Lower leg skin (tissue), 4 donors: ENCODE measurements around the gene MUC3A. TPM values are rescaled to one million over a fixed set of nuclear protein-coding genes. Genes with fewer than 3 reads are reported as not detected.
"Not testable (repeated sequence)": the region's sequence is repeated elsewhere in the genome, so short reads cannot be mapped to it uniquely, and the experiment has no call there.

Experiments used
- DNase-seq, 2 donors: peaks; one replicate each; pipeline ENCODE4 v3.0.0-alpha.2; 2019; ENCODE audit warnings: low spot score in 2 of 2
- H3K4me3 ChIP-seq: fragments of 200-600 bp; sonication (generic); 2 replicates; pipeline ENCODE4 v1.5.1; 2017; ENCODE audit warnings: mild to moderate bottlenecking, low read depth; ENCODE audit not compliant: poor library complexity, severe bottlenecking
- CTCF ChIP-seq, 3 donors: fragments of 450-650 bp; IDR thresholded peaks; one replicate each; pipeline ENCODE4 v1.5.1; 2016; ENCODE audit warnings: antibody characterized with exemption in 3 of 3, mild to moderate bottlenecking in 3 of 3, moderate library complexity in 2 of 3
- POLR2A ChIP-seq, 2 donors: fragments of 450-650 bp; IDR thresholded peaks; one replicate each; pipeline ENCODE4 v1.6.1; 2016 to 2017; ENCODE audit warnings: antibody characterized with exemption in 2 of 2, mild to moderate bottlenecking in 1 of 2, moderate library complexity in 1 of 2
- WGBS, 2 donors: methylation state at CpG; one replicate each; pipeline ENCODE4 v1.1.5; 2018; 5-methylcytosine and 5-hydroxymethylcytosine counted together
- intact Hi-C: fragments of 100-400 bp; cut with DNase I; formaldehyde crosslinking; loops from one replicate; pipeline ENCODE4 v1.15.0; 2023; ENCODE audit warnings: low total_unique reads
- total RNA-seq, 4 donors: library from RNA; depleted of rRNA; stranded (reverse); fragments of >200 nt; gene quantifications; one replicate each; pipeline ENCODE4 v1.1.0, GENCODE V29; 2016

The MUC3A gene
- total RNA-seq: under 1 TPM in 3 of 4 donors, not detected in 1; 0.03 to 0.67 (median 0.12) TPM

GRCh38 chr7:100949227-100949932, at the start of gene MUC3A:
Gene MUC3A (plus strand): TSS chr7:100949534. CDS start chr7:100949625, 91 bp downstream.
- DNase-seq: no peak
- no peak within 1 kb of the TSS for H3K4me3 ChIP-seq
- intact Hi-C loops: no loop called here

GRCh38 chr7:100900978-100901377, 48.4 kb upstream of the MUC3A start:
- WGBS, 2 donors: 83 to 86% methylated on average over 2 of the region's 2 CpGs
- intact Hi-C loops: loop anchor here (5.0 kb wide), 1 partner anchor 166 kb away; no protein-coding TSS in a partner anchor
- no peak overlapping the region for H3K4me3 ChIP-seq
- TF ChIP-seq POLR2A (IDR thresholded peaks at IDR 0.05): no peak
- no peak for TF ChIP-seq CTCF (IDR thresholded peaks at IDR 0.05)
- DNase-seq: no peak

More at GRCh38 chr7:100949227-100949932, at the start of gene MUC3A:
- WGBS, 2 donors: 23 to 27% methylated on average over 24 of the region's 24 CpGs
- no peak for TF ChIP-seq POLR2A (IDR thresholded peaks at IDR 0.05)
- TF ChIP-seq CTCF (IDR thresholded peaks at IDR 0.05): no peak

GRCh38 chr7:100901921-100902332, 47.4 kb upstream of the MUC3A start:
- H3K4me3 ChIP-seq: no peak overlapping the region
- TF ChIP-seq POLR2A (IDR thresholded peaks at IDR 0.05) (no peak), CTCF (IDR thresholded peaks at IDR 0.05) (no peak)
- no peak for DNase-seq
- 41 to 55% methylated on average over 5 of the region's 5 CpGs for WGBS, 2 donors
- intact Hi-C loops: loop anchor here (5.0 kb wide), 1 partner anchor 165 kb away; no protein-coding TSS in a partner anchor

GRCh38 chr7:100902638-100903037, 46.7 kb upstream of the MUC3A start:
- intact Hi-C loops: loop anchor here (5.0 kb wide), 1 partner anchor 165 kb away; no protein-coding TSS in a partner anchor
- no peak overlapping the region for H3K4me3 ChIP-seq
- no peak for TF ChIP-seq POLR2A (IDR thresholded peaks at IDR 0.05)
- no peak for TF ChIP-seq CTCF (IDR thresholded peaks at IDR 0.05)
- 91% methylated on average over 7 of the region's 7 CpGs for WGBS, 2 donors
- DNase-seq: no peak

- intact Hi-C loops: no loop called here
- WGBS, 2 donors: 92 to 96% methylated on average over 5 of the region's 5 CpGs
- TF ChIP-seq POLR2A (IDR thresholded peaks at IDR 0.05) (no peak), CTCF (IDR thresholded peaks at IDR 0.05) (no peak)
- H3K4me3 ChIP-seq: no peak overlapping the region
- no peak for DNase-seq
Measured at GRCh38 chr7:100908512-100908911, 40.8 kb upstream of the MUC3A start.

- intact Hi-C loops, H3K4me3 ChIP-seq, DNase-seq: not testable (repeated sequence)
- WGBS, 2 donors: 77 to 85% methylated on average over 7 of the region's 7 CpGs
Measured at GRCh38 chr7:100910443-100910842, 38.9 kb upstream of the MUC3A start.
